ENCODE results near the gene KRT33B. TPM values are rescaled to one million over a fixed set of nuclear protein-coding genes. Genes with fewer than 3 reads are reported as not detected.

KRT33B gene
- total RNA-seq, 1 donor from 2014 or later: not detected

DNA sequence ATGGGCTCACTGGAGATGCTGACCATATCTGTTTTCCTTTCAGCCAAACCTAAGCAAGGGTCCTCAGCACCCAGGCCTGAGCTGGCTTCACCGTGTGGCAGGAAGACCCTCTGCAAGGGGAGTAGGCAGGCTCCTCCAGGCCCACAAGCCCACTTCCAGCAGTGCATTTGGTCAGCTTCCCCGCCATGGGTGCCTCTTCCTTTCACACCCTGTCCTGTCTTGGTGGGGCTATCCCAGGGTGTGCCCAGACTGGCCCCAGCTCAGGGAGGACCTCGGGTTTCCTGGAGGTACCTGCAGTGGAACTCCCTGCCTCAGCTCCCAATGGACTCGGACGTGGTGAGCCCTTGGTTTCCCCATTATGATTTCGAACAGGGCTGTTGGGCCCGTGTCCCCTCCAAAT is 41.4 kb downstream of the KRT33B start:
- Histone ChIP-seq H3K4me1 (ENCODE audit: control insufficient read depth in 3 of 3, insufficient read depth in 3 of 3, low read length in 3 of 3) (no peaks in the 10 kb centered on the region), H3K36me3 (ENCODE audit: control insufficient read depth in 3 of 3, insufficient read depth in 3 of 3, low read length in 3 of 3) (no peaks in the 10 kb centered on the region), H3K9ac (ENCODE audit: low read depth in 1 of 3, low read length in 3 of 3) (peak overlapping the region in 1 of 3 donors; percentile 16), H3K4me3 (ENCODE audit: low read length in 3 of 3) (no peak overlapping the region), H3K27ac (ENCODE audit: low read depth, low read length) (no peak overlapping the region), H3K9me3 (ENCODE audit: control insufficient read depth in 3 of 3, low read length in 3 of 3) (no peaks in the 10 kb centered on the region), H3K27me3 (ENCODE audit: control insufficient read depth in 3 of 3, insufficient read depth in 3 of 3, low read length in 3 of 3) (peaks cover 0 to 4% (median 3%) of the 10 kb centered on the region in 3 donors)

DNA sequence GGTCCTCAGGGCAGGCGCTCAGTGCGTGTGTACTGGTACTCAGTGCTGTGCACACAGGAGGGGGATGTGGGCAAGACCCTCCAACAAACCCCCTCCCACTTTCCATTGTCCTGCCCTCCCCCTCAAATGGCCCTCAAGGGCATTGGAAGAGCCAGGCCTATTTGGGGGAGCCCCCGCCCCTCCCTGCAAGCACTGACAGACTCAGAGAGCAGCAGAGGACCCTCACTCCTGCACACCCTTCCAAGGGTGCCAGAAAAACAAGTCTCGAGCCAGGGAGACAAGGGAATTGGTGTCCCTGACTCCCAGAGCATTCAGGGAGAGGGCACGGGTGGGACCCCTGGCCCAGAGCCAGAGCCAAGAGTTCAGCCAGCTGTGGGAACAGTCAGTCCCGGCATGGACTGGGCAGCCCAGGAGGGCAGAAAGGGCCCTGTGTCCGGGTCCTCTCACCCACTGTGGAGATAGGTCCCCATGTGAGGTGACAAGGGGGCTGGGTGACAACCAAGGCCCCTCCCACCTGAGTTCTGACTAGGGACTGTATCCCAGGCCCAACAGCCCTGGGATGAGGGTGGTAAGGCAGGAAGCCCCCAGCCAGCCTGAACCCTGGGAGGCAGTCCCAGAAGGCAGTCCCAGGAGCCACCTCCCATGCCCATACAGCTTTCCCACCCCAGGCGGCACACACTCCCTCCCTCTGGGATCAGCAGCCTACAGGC is 42.0 kb downstream of the KRT33B start:
- H3K27me3 ChIP-seq (ENCODE audit: control insufficient read depth in 3 of 3, insufficient read depth in 3 of 3, low read length in 3 of 3): peaks cover 0 to 4% (median 0%) of the 10 kb centered on the region in 3 donors
- H3K9ac ChIP-seq (ENCODE audit: low read depth in 1 of 3, low read length in 3 of 3): no peak overlapping the region
- no peak overlapping the region for H3K27ac ChIP-seq (ENCODE audit: low read depth, low read length)

DNA sequence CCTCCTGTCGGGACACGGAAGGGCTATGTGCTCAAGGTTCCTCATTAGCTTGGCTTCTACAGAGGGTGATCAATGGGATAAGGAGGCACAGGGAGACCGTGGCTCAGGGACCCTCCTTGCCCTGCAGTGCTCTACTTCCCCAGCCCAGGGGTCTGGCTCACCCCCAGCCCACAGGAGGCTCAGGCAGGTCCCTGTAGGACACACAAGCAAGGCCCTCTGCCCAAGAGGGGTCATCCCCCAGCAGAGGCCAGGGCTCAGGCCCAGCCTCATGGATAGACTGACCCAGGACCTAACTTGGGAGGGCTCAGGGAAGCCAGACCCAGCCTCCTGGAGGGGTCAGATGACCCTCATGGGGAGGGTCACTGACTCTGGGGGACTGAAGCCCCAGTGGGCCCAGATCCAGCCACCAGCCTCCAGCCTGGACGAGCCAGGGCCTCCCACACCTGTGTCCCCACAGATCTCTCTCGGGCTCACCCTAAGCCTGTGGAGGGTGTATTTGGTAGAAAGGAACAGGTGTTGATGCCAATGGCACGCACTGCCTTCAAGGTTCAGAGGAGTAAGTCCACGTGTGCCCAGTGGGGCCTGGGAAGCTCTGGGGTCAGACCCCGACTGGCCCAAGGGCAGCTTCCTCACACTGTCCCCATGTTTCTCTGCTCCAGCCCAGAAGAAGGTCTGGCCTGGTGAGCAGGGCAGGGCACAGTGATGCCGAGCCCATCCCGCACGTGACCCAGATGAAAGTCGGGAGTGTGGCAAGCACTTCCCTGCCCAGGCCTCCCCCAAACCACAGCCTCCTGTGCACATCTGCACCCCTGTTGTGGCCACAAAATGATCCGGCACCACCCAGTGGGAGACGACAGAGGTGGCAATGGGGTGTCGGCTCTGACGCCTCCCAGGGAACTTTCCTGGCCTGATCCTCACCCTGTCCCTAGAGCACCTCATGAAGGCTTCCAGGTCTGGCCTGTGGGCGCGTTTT is 43.2 kb downstream of the KRT33B start:
- Histone ChIP-seq H3K4me1 (ENCODE audit: control insufficient read depth in 3 of 3, insufficient read depth in 3 of 3, low read length in 3 of 3) (no peaks in the 10 kb centered on the region), H3K9ac (ENCODE audit: low read depth in 1 of 3, low read length in 3 of 3) (no peak overlapping the region), H3K27me3 (ENCODE audit: control insufficient read depth in 3 of 3, insufficient read depth in 3 of 3, low read length in 3 of 3) (peaks cover 0 to 4% (median 0%) of the 10 kb centered on the region in 3 donors), H3K9me3 (ENCODE audit: control insufficient read depth in 3 of 3, low read length in 3 of 3) (no peaks in the 10 kb centered on the region), H3K4me3 (ENCODE audit: low read length in 3 of 3) (no peak overlapping the region), H3K36me3 (ENCODE audit: control insufficient read depth in 3 of 3, insufficient read depth in 3 of 3, low read length in 3 of 3) (no peaks in the 10 kb centered on the region), H3K27ac (ENCODE audit: low read depth, low read length) (no peak overlapping the region)

More for the DNA sequence above, 42.0 kb downstream of the KRT33B start:
- Histone ChIP-seq H3K4me3 (ENCODE audit: low read length in 3 of 3) (no peak overlapping the region), H3K4me1 (ENCODE audit: control insufficient read depth in 3 of 3, insufficient read depth in 3 of 3, low read length in 3 of 3) (no peaks in the 10 kb centered on the region), H3K36me3 (ENCODE audit: control insufficient read depth in 3 of 3, insufficient read depth in 3 of 3, low read length in 3 of 3) (no peaks in the 10 kb centered on the region), H3K9me3 (ENCODE audit: control insufficient read depth in 3 of 3, low read length in 3 of 3) (no peaks in the 10 kb centered on the region)

DNA sequence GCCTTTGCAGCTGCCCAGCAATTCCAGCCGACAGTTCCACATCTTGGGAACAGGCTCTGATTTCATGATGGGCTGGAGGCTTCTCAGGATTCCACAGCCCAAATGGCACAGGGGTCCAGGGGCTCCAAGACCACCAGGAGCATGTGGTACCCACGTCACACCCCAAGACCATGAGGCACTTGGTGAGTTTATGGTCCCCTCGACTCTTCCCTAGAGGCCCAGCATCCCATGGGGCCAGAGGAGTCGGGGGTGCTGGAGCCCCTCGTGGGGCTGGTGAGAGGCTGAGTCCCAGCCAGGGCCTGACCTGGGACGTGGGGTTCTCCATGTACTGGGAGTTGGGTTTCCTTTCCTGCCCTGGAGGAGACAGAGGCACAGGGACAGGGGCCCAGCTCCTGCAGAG is 44.0 kb downstream of the KRT33B start:
- H3K9ac ChIP-seq (ENCODE audit: low read depth in 1 of 3, low read length in 3 of 3): no peak overlapping the region

GRCh38 chr17:41325126-41325525 is 44.5 kb downstream of the KRT33B start:
- Histone ChIP-seq H3K9me3 (ENCODE audit: control insufficient read depth in 3 of 3, low read length in 3 of 3) (no peaks in the 10 kb centered on the region), H3K36me3 (ENCODE audit: control insufficient read depth in 3 of 3, insufficient read depth in 3 of 3, low read length in 3 of 3) (no peaks in the 10 kb centered on the region), H3K4me1 (ENCODE audit: control insufficient read depth in 3 of 3, insufficient read depth in 3 of 3, low read length in 3 of 3) (no peaks in the 10 kb centered on the region), H3K27me3 (ENCODE audit: control insufficient read depth in 3 of 3, insufficient read depth in 3 of 3, low read length in 3 of 3) (peaks cover 0 to 4% (median 0%) of the 10 kb centered on the region in 3 donors), H3K27ac (ENCODE audit: low read depth, low read length) (no peak overlapping the region), H3K9ac (ENCODE audit: low read depth in 1 of 3, low read length in 3 of 3) (no peak overlapping the region), H3K4me3 (ENCODE audit: low read length in 3 of 3) (no peak overlapping the region)

More for the DNA sequence above, 44.0 kb downstream of the KRT33B start:
- no peak overlapping the region for H3K4me3 ChIP-seq (ENCODE audit: low read length in 3 of 3)
- no peaks in the 10 kb centered on the region for H3K9me3 ChIP-seq (ENCODE audit: control insufficient read depth in 3 of 3, low read length in 3 of 3)
- H3K36me3 ChIP-seq (ENCODE audit: control insufficient read depth in 3 of 3, insufficient read depth in 3 of 3, low read length in 3 of 3): no peaks in the 10 kb centered on the region
- H3K27me3 ChIP-seq (ENCODE audit: control insufficient read depth in 3 of 3, insufficient read depth in 3 of 3, low read length in 3 of 3): peaks cover 0 to 4% (median 0%) of the 10 kb centered on the region in 3 donors
- no peaks in the 10 kb centered on the region for H3K4me1 ChIP-seq (ENCODE audit: control insufficient read depth in 3 of 3, insufficient read depth in 3 of 3, low read length in 3 of 3)
- H3K27ac ChIP-seq (ENCODE audit: low read depth, low read length): no peak overlapping the region

- no peak overlapping the region for H3K27ac ChIP-seq (ENCODE audit: low read depth, low read length)
- H3K9ac ChIP-seq (ENCODE audit: low read depth in 1 of 3, low read length in 3 of 3): no peak overlapping the region
- peaks cover 0 to 3% (median 0%) of the 10 kb centered on the region in 3 donors for H3K9me3 ChIP-seq (ENCODE audit: control insufficient read depth in 3 of 3, low read length in 3 of 3)
- H3K4me1 ChIP-seq (ENCODE audit: control insufficient read depth in 3 of 3, insufficient read depth in 3 of 3, low read length in 3 of 3): no peaks in the 10 kb centered on the region
- no peaks in the 10 kb centered on the region for H3K36me3 ChIP-seq (ENCODE audit: control insufficient read depth in 3 of 3, insufficient read depth in 3 of 3, low read length in 3 of 3)
- peaks cover 0 to 4% (median 0%) of the 10 kb centered on the region in 3 donors for H3K27me3 ChIP-seq (ENCODE audit: control insufficient read depth in 3 of 3, insufficient read depth in 3 of 3, low read length in 3 of 3)
- H3K4me3 ChIP-seq (ENCODE audit: low read length in 3 of 3): no peak overlapping the region
Measured at GRCh38 chr17:41324180-41325075, 45.2 kb downstream of the KRT33B start.

- Histone ChIP-seq H3K27me3 (ENCODE audit: control insufficient read depth in 3 of 3, insufficient read depth in 3 of 3, low read length in 3 of 3) (peaks cover 0 to 4% (median 0%) of the 10 kb centered on the region in 3 donors), H3K27ac (ENCODE audit: low read depth, low read length) (no peak overlapping the region), H3K36me3 (ENCODE audit: control insufficient read depth in 3 of 3, insufficient read depth in 3 of 3, low read length in 3 of 3) (no peaks in the 10 kb centered on the region), H3K9ac (ENCODE audit: low read depth in 1 of 3, low read length in 3 of 3) (no peak overlapping the region), H3K4me1 (ENCODE audit: control insufficient read depth in 3 of 3, insufficient read depth in 3 of 3, low read length in 3 of 3) (no peaks in the 10 kb centered on the region), H3K9me3 (ENCODE audit: control insufficient read depth in 3 of 3, low read length in 3 of 3) (peaks cover 0 to 3% (median 0%) of the 10 kb centered on the region in 3 donors), H3K4me3 (ENCODE audit: low read length in 3 of 3) (no peak overlapping the region)
Measured at GRCh38 chr17:41322903-41323895, 46.4 kb downstream of the KRT33B start.

DNA sequence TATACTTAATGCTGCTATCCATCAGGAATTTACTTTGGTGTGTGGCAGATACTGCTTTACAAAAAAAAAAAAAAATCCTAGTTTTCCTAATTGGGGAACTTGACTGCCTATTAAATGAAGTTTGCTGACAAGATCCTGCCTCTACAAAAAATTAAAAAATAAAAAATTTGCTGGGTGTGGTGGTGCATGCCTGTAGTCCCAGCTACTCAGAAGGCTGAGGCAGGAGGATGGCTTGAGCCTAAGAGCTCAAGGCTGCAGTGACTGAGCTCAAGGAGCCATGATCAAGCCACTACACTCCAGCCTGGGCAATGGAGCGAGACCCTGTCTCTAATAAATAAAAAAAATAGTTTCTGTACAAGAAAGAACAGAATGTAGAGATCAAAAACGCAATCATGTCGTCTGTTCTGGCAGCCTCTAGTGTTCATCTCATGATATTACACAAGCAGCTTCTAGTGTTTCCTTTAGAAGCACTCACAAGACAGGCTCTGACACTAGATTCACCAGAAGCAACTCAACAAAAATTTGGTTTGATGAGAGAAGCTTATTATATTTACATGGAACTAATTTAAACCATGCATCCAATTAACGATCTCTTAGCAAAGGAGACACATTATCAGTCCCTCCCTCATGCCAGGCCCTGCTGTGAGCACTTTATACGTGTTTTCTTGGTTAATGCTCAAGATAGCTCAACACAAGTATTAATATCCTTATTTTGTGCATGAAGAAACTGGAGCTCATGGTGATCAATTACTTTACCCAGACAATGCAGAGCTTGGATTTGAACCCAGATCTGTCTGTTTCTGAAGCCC is 47.3 kb downstream of the KRT33B start:
- Histone ChIP-seq H3K36me3 (ENCODE audit: control insufficient read depth in 3 of 3, insufficient read depth in 3 of 3, low read length in 3 of 3) (no peaks in the 10 kb centered on the region), H3K4me3 (ENCODE audit: low read length in 3 of 3) (no peak overlapping the region), H3K4me1 (ENCODE audit: control insufficient read depth in 3 of 3, insufficient read depth in 3 of 3, low read length in 3 of 3) (no peaks in the 10 kb centered on the region), H3K9ac (ENCODE audit: low read depth in 1 of 3, low read length in 3 of 3) (no peak overlapping the region), H3K9me3 (ENCODE audit: control insufficient read depth in 3 of 3, low read length in 3 of 3) (peaks cover 0 to 3% (median 0%) of the 10 kb centered on the region in 3 donors), H3K27ac (ENCODE audit: low read depth, low read length) (no peak overlapping the region), H3K27me3 (ENCODE audit: control insufficient read depth in 3 of 3, insufficient read depth in 3 of 3, low read length in 3 of 3) (peaks cover 0 to under 1% (median 0%) of the 10 kb centered on the region in 3 donors)

All from skeletal muscle tissue (tissue), 4 donors.